Ishikawa (cell line): ENCODE measurements around the gene NFYC.

Experiments used
- CREB1 ChIP-seq: IDR thresholded peaks from 2 replicates; pipeline ENCODE4 v1.6.1; 2012; ENCODE audit warnings: low read depth
- EP300 ChIP-seq: IDR thresholded peaks from 2 replicates; pipeline ENCODE4 v1.6.1; 2012; ENCODE audit warnings: borderline replicate concordance
- REST ChIP-seq: IDR thresholded peaks from 2 replicates; pipeline ENCODE4 v1.6.1; 2012; ENCODE audit warnings: low read depth, mild to moderate bottlenecking
- TAF1 ChIP-seq: IDR thresholded peaks from 2 replicates; pipeline ENCODE4 v1.6.1; 2012; ENCODE audit warnings: low read depth, mild to moderate bottlenecking

- TF ChIP-seq REST (no peak), CREB1 (no peak), TAF1 (no peak), EP300 (no peak)
Observed at GRCh38 chr1:40799351-40799867, 107.9 kb downstream of the NFYC start.
